DMS153 (cell line): Measurements from ENCODE around the gene TUSC2.

Source experiments
- DNase-seq: peaks from one replicate; lab custom pipeline; 2025; lab: John Stamatoyannopoulos, UW

TUSC2 gene

DNA sequence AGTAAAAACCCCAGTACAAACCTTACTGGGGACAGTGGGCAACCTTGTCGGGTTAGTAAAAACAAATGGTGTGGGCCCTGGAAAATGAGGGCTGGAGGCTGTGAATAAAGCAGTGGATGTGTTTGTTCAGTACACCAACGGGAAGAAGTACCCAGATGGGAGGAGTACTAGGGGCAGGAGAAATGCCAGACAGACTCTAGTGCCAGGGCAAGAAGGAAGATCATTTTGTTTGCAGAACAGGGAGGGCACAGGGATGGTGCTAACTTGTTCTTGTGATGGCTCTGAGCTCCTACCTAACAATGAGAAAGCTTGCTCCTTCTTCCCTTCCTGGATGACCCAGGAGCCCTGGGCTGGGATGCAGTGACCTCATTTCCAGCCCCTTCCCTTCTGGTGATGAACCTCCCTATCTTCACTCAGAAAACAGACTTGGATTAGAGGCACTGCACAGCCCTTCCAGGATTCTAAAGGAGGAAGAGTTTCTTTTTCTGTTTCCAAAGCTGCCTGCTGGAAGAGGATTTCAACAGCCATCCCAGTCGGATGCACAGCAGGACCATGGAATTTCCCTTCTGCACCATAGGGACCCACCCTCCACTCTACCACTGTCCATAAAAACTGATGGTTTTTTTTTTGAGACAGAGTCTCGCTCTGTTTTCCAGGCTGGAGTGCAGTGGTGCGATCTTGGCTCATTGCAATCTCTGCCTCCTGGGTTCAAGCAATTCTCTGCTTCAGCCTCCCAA lies 6.5 kb upstream of the TUSC2 start:
- no peak for DNase-seq

DNA sequence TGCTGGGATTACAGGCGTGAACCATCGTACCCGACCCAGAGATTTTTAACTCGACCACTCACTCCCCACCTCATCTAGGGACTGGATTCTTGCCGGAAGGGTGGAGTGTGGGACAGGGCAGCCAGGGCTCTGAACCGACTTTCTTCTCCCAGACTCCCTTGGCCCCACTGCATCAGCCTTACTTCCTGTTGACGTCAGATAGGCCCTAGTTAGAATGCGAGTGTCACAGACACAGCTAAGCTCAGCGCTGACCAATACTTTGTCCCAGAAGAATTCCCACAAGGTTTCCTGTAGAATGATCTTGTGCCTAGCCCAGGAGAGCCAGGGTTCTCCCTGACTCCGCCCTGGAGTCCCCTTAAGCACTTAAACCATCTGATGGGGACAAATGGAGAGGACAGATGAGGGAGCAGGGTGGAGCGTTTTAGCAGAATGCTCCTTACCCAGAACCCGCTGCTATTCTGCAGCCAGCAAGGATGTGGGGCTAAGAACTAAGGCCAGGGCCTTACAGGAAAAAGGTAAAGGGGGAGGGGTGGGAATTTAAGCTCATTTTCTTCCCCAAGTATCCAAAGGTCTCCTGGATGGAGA lies 5.8 kb upstream of the TUSC2 start:
- DNase-seq = no peak

DNA sequence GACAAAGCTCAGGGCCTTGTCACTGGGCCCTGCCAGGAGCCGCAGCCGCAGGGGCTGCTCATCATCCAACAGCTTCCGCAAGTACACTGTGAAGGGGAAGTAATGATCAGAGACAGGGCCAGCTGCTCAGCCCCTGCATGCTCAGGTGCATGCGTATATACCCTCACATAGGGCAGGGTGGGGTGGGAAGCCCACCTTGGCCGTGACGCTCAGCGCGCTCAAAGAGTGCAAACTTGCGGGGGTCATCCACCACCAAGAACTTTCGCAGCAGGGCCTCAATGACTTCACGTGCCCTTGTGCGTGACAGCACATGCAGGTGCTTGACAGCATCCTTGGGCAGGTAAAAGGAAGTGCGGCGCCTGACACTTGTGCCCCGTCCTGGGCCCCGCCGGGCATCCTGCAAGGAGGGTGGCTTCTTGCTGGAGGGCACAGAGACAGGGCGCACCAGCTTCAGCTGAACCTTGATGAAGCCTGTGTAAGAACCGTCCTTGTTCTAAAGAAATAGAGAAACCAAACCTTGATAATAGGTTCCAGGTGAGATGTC lies 3.4 kb upstream of the TUSC2 start:
- no peak for DNase-seq

DNA sequence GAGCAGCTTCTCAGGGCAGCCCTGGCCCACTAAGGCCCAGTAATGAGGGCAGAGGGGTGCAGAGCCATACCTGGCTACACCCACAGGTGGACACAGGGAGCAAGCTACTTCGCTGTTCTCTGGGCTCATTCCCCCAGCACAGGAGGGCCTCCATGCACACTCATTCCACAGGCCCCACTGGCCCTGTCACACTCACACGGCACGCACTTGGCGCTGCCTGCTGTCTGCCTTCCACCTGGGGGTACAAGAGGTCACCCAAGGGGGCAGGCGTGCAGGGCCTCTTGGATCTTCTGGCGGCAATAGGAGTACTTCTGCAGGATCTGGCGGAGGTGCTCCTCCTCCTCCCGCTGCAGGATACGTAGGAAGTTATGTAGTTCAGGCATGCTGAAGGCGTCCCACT lies 2.3 kb upstream of the TUSC2 start:
- no peak for DNase-seq

DNA sequence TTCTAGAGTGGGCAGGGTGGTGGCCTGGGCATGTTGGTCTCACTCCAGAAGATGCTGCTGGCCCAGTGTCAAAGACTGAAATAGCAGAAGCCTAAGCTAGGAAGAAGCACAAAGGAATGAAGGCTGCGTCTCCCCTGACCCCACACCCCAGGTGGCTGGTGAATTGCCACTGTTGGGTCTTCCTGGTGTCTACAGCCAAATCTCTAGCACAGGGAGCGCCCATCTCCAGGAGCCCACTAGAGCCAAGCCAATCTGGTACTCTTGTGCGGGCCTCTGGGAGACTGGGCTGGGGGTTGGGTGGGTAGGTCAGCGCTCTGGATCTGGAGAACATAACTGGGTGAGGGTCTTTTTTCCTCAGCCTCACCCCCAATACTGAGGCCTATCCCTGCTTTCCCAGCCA lies 894 bp downstream of the TUSC2 start:
- DNase-seq = no peak

DNA sequence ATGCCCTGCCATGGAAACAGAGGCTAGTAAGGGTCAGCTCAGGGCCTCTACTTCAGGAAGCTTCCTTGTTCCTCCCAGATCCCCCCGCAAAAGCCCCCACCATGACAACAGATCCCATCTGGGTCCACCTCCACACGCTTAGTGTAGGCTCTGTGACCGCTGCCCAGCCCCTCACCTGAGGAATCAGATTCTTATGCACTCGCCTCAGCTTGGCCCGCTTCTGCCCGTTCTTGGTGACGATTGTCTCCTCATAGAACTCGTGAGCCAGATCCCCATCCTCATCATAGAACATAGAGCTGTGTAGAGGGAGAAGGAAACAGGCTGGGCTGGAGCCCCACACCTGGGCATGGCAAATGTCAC lies 1.9 kb downstream of the TUSC2 start:
- DNase-seq = no peak

DNA sequence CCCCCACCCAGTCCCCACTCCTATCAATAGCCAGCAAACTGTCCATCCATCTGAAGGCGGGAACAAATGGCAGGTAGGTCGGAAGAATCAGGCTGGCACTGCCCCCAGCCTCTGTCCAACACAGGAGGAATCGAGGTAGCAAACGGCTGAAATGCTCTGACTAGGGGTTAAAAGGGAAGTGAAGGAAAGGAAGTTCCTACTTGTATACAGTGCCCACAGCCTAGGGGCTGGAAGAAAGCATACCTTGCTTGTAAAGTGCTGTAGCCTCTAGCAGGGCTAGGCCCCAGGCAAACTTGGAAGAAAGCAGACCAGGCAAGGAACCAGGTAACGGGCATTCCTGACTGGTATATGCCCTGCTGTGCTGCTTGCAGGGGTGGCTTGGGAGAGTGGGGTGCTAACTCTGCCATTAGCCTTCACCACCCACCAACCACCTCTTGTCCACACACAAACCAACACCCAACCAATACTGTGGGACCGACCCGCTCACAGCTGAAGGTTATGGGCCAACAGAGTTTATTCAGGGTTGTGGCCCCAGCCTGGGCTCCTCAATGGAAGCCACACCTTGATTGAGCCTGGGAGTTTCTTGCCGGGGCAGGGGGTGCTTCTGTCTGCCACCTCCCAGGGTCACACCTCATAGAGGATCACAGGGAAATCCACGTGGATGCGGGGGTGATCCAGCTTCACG lies 2.4 kb downstream of the TUSC2 start:
- no peak for DNase-seq

DNA sequence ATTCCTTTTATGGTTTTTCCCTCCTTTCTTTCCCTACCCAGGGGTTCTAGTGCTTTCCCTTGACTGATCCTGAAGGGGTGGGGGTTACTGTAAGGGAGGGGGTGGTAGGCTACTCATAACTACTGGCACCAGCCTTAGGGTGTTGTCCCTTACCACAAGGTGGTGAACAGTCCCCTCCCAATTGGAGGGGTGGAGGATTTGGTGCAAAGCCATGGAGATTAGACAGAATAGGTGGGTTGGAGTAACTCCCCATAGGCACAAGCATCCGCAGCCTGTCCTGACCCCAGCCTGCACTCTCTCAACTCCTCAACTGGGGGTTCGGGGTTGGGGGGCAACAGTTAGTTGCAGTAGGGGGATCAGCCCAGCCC lies 2.9 kb downstream of the TUSC2 start:
- DNase-seq = no peak

DNA sequence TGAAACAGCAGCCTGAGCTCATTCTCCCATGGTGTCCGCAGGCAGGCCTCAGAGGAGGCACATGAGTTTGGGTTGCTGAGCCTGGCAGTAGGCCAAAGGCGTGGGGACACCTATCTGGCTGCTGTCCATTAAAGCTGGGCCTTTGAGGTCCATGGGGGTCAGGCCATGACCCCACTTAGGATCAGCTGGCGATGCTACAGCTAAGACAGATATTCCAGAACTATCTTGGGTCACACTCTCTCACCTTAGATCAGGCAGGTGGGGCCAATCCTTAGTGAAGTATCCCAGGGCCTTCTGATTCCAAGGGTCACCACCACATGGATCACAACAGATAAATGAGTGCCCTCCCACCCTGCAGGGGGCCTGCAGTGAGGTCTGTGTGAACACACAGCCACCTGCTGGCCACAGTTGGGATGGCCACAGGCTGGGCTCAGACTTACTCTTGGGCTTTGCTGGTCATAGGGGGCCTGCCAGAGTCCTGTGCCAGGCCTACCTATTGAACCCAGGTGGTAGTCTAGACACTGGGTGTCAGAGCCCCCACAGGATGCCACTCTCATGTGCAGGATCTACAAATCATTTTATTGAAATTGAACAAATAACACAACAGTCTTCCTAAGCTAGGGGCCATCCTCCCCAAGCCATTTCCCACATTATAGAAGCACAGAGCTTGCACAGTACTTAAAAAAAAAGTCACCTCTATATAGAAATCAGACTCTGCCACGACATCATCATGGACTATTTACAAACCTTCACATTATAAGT lies 3.5 kb downstream of the TUSC2 start:
- no peak for DNase-seq

DNA sequence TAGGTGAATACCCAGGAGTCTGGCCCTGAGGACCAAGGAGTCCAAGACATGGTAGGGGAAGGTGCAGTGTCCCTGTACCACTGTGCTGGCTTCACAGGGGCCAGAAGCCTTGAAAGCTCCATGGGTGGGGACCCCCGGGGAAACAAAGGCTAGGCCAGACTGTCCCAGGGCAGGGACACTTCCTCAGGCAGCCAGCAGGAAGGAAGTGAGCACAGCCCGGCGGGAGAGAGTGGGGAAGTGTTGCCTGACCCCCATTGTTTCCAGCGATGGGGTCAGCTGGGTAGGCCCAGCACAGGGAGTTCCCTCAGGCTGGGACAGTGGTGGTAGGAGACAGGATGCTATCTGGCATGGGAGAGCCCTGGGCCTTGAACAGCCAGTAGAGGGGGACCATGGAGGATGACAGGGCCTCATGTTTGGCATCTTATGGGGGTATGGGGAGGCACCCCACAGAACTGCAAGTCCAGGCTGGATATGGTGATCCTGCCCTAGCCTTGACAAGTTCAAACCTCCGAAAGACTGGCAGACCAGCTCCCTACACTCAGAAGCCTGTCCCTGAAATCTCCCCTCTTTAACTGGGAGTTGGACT lies 4.3 kb downstream of the TUSC2 start:
- DNase-seq = no peak

DNA sequence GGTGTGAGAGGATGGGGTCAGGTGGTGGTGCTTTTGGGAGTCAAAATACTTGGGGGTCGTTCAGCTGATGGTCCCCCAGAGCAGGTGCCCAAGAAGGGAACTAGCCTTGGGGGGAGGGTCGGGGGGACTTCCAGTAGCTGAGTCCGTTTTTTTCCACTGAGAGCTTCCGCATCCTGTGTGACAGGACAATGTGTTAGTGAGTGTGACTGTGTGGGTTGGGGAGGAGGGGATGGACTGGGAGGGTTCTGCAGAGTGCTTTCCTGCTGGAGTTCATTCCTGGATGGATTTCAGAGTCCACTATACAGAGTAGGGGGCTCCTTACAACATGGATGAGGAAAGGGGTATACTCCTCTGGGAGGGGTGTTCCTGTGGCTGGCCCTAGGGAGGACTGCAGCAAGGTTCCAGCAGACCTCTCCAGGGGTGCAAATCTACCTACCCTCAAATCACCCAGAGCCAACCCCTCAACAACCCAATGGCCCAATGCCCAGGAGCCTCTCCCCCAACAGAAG lies 4.9 kb downstream of the TUSC2 start:
- DNase-seq = no peak

DNA sequence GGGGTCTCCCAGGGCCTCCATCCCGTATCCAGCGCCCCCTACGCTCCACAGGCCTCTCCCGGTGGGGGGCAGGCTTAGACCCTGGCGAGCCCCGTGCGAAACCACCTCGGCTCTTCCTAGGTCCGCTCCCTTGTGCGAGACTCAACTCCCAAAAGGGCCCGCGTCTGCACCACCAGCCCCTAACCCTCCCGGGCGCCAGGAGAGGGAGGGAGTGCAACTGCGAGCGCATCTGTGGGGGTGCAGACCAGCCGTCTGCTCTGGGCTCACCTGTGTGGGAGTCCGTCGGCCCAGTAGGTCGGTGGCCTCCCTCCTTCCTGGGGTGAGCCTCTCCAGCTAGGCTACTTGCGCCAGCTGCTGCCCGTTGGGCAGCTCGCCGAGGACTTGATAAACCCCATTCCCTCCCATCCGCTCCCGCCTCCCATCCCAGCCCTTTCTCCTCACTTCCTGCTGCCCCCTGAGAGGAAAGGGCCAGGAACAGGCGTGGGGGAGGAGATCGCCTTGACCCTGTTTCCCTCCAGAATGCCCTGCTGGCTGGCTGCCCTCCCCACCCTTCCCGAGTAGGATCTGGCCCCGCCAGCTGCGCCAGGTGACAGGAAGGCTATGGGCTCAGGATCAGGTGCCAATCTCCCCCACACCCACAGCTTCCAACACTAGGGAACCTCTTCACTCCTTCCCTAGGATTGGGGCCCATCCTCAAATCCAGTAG lies 5.5 kb downstream of the TUSC2 start, which contains the start of gene HYAL2:
Gene HYAL2, minus strand, starts transcription at position 360 of the 706 bp plus-strand sequence. CDS start 2,256 bp downstream, outside the sequence.
- DNase-seq = peak; percentile 41

DNA sequence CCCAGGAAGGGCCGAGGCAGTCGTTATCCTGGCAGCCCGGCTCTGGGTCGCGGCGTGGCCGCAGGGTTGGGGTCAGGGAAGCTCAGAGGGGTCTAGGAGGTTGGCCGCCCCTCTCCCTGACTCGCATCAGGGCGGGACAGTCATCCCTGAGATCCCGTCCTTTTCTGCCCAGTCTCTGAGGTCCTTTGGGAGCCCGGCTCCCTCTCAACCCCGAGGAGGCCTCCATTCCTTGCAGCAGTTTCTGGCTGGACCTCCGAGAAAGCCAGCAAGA lies 6.0 kb downstream of the TUSC2 start:
- no peak for DNase-seq

DNA sequence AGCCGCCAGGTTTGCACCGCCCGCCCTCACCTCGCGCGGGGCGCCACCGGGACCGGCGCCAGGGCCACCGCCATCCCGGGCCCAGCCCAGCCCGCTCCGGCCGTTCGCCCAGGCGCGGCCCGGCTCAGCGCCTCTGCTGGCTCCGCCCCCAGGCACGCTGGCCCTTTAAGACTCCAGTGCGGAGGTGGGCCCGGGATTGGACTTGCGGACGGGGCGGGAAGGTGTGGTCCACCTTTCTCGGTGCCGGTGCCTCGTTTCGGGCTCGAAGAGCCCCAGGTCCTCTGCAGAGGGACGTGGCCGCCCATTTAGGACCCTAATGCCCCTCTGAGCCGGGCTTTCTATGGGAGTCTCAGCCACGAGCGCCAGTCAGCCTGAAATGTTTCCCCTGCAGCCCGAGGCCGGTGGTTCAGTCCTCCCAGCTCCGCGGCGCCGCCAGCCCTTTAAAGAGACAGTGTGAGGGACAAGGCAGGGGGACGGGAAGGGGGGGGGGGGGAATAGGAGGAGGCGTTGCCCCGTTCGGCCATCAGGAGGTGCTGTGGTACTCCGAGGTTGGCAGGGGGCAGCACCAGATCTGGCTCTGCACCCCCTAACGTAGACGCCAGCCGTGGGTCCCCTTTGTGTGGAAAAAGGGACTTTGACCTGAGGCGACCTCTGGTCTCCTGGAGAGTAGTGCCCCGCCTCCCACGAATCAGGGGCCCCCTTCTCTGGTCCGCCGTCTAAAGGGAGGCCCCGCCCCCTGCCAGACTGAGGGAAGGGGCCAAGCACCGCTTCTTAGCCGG lies 6.5 kb downstream of the TUSC2 start:
- peak; percentile 54 for DNase-seq

DNA sequence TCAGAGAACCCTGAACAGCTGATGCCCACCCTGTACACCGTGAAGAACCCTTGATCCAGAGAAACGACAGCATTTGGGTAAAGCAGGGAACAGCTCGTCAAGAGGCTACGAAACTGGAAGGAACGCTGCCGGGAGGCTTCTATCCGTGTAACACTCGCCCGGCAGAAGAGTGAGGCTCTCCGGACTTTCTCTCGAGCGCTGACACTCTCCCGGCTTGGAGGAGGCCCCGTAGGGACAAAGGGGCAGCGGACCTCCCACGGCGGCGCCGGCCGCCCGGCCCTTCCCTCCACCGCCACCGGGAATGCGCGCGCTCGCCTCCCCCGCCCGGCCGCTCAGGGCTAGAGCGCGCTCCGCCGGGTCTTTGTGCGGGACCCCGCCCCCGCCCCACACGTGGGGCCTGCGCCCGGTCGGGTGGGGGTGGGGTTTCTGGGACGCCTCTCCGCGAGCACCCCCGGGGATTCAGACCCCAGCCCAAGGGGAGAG lies 7.1 kb downstream of the TUSC2 start:
- DNase-seq = no peak

DNA sequence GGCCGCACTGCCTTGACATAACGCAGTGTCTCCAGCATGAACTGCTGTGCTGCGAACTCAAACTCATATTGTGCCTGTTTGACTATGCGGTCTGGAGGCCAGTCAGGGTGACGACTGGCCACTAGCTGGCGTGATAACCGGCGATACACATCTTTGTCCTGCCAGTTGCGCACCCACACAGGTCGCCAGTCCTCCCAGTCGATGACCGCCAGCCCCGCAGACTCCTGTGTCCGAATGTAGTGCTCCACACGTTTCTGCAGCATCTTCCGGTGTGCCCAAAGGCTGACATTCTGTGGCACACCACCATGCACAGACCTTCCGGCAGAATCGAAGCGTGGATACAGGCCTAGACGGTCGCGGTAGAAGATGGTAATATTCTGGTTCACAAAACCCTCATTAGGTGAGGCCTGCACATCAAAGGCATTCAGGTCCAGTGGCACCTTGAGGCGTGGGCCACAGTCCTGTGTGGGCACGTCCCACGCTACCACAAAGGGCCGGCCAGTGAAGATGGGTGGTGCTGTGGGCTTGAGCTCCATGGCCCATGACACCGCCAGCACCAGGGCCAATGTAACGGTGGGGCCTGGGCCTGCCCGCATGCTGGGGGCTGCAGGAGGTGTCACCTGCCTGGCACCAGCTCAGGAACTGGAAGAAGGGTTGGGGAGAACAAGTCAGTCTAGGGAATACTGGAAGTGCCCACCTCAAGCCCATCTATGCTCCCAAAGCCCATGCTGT lies 8.0 kb downstream of the TUSC2 start:
- no peak for DNase-seq

DNA sequence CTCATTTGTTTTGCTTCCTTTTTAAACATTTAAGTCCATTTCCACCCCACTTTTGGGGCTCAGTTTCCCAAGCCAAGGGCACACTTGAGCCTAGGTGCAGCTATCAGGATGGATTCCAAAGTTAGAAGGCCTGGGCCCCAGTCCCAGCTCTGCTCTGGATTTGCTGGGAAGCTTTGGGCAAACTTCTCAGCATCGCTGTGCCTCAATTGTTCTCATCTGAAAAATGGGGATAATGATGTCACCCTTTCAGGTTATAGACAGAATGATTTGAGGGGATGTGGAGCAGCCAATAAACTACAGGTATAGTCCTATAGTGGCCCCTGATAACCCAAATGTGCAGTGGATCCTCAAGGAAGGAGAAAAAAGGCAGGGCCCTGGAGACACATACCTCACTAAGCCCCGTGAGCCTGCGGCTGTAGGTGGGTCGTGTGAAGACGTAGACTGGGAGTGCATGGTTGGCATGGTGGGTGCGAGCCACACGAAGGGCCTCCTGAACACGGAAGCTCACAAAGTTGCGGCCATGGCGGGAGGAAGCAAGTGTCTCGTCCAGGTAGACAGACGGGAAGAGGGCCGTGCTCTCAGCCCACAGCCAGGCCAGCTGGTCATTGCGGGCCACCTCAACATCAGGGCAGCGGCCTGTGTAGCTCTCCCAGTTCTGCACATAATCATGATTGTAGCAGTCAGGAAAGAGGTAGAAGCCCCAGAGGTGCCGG lies 8.7 kb downstream of the TUSC2 start:
- DNase-seq = no peak

DNA sequence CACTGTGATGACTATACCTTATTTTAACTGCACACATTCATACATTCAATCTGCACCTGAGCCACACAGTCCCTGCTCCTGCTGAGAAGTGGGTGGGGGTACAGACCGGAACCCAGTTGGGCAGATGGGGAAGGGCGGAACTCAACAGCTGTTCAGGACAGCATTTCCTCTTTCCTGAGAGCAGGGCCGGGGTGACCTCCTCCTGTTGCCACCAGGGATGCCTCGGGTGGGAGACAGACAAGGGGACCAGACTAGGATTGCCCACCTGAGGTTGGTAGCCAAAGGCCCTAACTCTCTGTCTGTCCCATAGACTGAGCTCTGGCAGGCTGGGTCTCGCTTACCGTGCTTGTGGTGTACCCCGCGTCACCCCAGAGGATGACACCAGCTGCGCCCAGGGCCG lies 9.4 kb downstream of the TUSC2 start:
- no peak for DNase-seq

DNA sequence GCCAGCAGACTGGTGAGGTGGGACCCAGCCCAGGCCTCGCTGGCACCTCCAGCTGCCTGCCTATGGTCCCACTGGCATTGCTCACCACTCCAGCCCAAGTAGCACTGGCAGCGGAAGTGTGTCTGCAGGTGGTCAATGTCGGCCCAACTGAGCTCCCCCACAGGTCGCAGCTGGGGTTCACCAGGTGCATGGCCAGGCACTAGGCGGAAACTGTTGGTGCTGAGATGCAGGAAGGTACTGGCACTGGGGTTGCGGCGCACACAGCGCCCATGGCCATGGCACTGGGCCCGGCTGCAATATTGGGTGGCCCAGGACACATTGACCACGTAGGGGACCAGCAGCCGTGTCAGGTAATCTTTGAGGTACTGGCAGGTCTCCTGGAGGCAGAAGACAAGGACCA lies 9.9 kb downstream of the TUSC2 start:
- no peak for DNase-seq
